ENCODE measurements around the gene GFPT1. TPM values are rescaled to one million over a fixed set of nuclear protein-coding genes. Genes with fewer than 3 reads are reported as not detected.

The GFPT1 gene
- total RNA-seq, 1 experiment from 2014 or later, result 20.7 TPM

DNA sequence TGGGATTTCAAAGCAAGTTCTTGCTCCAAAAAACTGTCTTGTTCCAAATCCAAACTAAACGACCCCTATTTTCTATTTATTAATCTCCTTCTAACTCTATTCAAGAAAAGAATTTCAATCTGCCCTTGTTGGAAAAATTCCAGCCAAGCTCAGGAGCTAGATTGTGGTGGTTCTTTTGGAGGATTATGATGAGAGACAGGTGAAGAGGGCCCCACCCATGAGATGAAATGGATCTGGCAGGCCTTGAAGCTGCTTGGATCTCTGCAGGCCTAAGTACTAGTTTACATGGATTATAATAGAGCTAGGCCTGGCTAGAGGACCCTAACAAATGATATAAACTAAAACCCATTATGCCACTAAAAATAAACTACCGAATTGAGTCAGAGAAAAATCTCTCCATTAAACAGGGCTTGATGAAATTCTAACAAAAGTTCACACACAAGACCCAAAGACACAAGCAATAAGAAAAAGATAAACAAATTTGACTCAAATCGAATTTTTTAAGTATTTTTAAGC is 101.6 kb downstream of the GFPT1 start:
- intact Hi-C loops (cut with micrococcal nuclease), result no loop called here
- CTCF ChIA-PET, result no interaction called here

DNA sequence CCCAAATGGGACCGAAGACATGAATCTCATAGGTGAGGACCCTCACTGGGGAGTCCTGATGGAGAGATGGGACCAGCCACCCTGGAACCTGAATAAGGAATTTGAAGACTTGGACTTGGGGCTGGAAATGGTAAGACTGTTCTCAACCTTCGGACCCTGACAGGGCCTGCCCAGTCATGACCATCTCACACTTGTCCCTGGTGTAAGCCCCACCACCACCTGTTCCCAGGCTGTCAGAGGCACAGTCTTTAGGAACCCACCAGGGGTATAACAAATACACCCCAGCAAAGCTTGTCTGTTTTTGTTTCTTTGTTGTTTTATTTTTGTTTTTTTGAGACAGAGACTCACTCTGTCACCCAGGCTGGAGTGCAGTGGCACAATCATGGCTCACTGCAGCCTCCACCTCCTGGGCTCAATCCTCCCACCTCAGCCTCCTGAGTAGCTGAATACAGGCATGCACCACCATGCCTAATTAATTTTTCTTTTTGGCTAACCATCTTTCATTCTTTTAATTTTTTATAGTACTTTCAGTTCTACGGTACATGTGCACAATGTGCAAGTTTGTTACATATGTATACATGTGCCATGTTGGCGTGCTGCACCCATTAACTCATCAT is 106.1 kb downstream of the GFPT1 start:
- Histone ChIP-seq H3K4me3 (ENCODE audit: low read length) (no peak overlapping the region), H3K27me3 (ENCODE audit: low read length) (no peaks in the 10 kb centered on the region), H3K9me2 (replicated peaks; ENCODE audit: low read length) (no peaks in the 10 kb centered on the region), H3K9me3 (ENCODE audit: low read length) (no peaks in the 10 kb centered on the region), H4K20me1 (ENCODE audit: low read length) (no peaks in the 10 kb centered on the region), H3K4me1 (ENCODE audit: insufficient read depth, low read length) (no peaks in the 10 kb centered on the region), H3F3A (ENCODE audit: low read length, unreplicated experiment) (no peaks in the 10 kb centered on the region), H3K36me3 (ENCODE audit: low read depth, low read length) (no peaks in the 10 kb centered on the region), H3K27ac (ENCODE audit: low read length) (no peak overlapping the region), H3K4me2 (ENCODE audit: low read length) (no peak overlapping the region), H2AFZ (ENCODE audit: low read length) (no peak overlapping the region), H3K79me2 (ENCODE audit: low read length) (no peaks in the 10 kb centered on the region), H3K9ac (ENCODE audit: low read length) (no peak overlapping the region)
- ATAC-seq, result no peak
- POLR2A ChIA-PET (ENCODE audit: unreplicated experiment), result no interaction called here
- intact Hi-C loops (cut with micrococcal nuclease), result no loop called here
- DNase-seq, result no peak
- TF ChIP-seq, protein P1, sequence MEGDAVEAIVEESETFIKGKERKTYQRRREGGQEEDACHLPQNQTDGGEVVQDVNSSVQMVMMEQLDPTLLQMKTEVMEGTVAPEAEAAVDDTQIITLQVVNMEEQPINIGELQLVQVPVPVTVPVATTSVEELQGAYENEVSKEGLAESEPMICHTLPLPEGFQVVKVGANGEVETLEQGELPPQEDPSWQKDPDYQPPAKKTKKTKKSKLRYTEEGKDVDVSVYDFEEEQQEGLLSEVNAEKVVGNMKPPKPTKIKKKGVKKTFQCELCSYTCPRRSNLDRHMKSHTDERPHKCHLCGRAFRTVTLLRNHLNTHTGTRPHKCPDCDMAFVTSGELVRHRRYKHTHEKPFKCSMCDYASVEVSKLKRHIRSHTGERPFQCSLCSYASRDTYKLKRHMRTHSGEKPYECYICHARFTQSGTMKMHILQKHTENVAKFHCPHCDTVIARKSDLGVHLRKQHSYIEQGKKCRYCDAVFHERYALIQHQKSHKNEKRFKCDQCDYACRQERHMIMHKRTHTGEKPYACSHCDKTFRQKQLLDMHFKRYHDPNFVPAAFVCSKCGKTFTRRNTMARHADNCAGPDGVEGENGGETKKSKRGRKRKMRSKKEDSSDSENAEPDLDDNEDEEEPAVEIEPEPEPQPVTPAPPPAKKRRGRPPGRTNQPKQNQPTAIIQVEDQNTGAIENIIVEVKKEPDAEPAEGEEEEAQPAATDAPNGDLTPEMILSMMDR (conservative IDR thresholded peaks at IDR 0.05; ENCODE audit: low read depth, low read length), result no peak
- TF ChIP-seq EZH2phosphoT487 (IDR thresholded peaks at IDR 0.05; ENCODE audit: borderline replicate concordance, low read length), result no peak
- CTCF ChIA-PET, result no interaction called here
- BruUV-seq (replicated peaks), result no TSS peak

More for the DNA sequence above, 101.6 kb downstream of the GFPT1 start:
- DNase-seq (no peak), ATAC-seq (no peak)
- no peaks in the 10 kb centered on the region for H3F3A ChIP-seq (ENCODE audit: low read length, unreplicated experiment)
- H3K9me3 ChIP-seq (ENCODE audit: low read length), result no peaks in the 10 kb centered on the region
- no peak overlapping the region for H3K4me2 ChIP-seq (ENCODE audit: low read length)
- no peak overlapping the region for H2AFZ ChIP-seq (ENCODE audit: low read length)
- H3K79me2 ChIP-seq (ENCODE audit: low read length), result no peaks in the 10 kb centered on the region
- no peak overlapping the region for H3K27ac ChIP-seq (ENCODE audit: low read length)
- POLR2A ChIA-PET (ENCODE audit: unreplicated experiment), result no interaction called here
- no peaks in the 10 kb centered on the region for H3K36me3 ChIP-seq (ENCODE audit: low read depth, low read length)
- H3K27me3 ChIP-seq (ENCODE audit: low read length), result no peaks in the 10 kb centered on the region
- no peaks in the 10 kb centered on the region for H4K20me1 ChIP-seq (ENCODE audit: low read length)
- no peaks in the 10 kb centered on the region for H3K4me1 ChIP-seq (ENCODE audit: insufficient read depth, low read length)
- TF ChIP-seq EZH2phosphoT487 (IDR thresholded peaks at IDR 0.05; ENCODE audit: borderline replicate concordance, low read length), result no peak
- H3K4me3 ChIP-seq (ENCODE audit: low read length), result no peak overlapping the region
- BruUV-seq (replicated peaks), result no TSS peak
- no peaks in the 10 kb centered on the region for H3K9me2 ChIP-seq (replicated peaks; ENCODE audit: low read length)
- no peak overlapping the region for H3K9ac ChIP-seq (ENCODE audit: low read length)

DNA sequence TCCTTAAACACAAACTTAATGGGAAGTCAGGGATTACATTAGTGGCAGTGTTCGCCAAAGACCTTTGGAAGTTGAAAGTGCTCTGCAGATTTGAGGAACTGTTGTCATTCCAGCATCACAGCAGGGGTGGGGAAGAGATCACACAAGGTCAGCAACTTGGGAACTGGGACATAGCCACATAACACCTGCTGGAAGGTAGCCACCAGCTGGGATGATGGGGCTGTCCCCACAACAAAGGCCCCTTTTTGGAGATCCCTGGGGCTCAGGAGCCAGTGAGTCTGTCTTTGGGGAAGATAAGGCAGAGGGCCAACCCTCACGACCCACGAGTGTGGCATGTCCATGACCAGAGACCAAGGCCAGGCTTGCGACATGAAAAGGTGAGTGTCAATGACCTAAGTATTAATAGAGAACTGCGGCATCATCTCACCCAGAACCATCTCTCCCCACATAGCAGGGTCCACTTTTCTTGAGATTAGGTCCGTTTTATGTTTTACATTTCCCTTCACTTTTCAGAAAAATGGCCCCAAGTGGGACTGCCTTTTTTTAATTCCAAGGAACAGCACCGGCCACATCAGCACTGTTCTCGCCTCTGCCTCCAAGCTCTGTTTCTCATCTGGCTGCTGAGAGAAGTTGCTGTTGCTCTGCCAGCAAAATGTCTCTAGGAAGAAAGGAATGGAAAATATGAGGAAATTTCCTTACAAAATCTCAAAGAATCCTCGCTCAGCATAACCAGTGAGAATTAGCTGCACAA is 106.9 kb downstream of the GFPT1 start:
- Histone ChIP-seq H3K9ac (ENCODE audit: low read length) (no peak overlapping the region), H2AFZ (ENCODE audit: low read length) (no peak overlapping the region), H3K27ac (ENCODE audit: low read length) (no peak overlapping the region), H4K20me1 (ENCODE audit: low read length) (no peaks in the 10 kb centered on the region), H3F3A (ENCODE audit: low read length, unreplicated experiment) (no peaks in the 10 kb centered on the region), H3K9me3 (ENCODE audit: low read length) (no peaks in the 10 kb centered on the region), H3K79me2 (ENCODE audit: low read length) (no peaks in the 10 kb centered on the region), H3K4me1 (ENCODE audit: insufficient read depth, low read length) (no peaks in the 10 kb centered on the region), H3K36me3 (ENCODE audit: low read depth, low read length) (no peaks in the 10 kb centered on the region), H3K27me3 (ENCODE audit: low read length) (no peaks in the 10 kb centered on the region), H3K9me2 (replicated peaks; ENCODE audit: low read length) (no peaks in the 10 kb centered on the region), H3K4me3 (ENCODE audit: low read length) (no peak overlapping the region), H3K4me2 (ENCODE audit: low read length) (no peak overlapping the region)
- BruUV-seq (replicated peaks), result no TSS peak
- ChIA-PET POLR2A (ENCODE audit: unreplicated experiment) (no interaction called here), CTCF (no interaction called here)
- intact Hi-C loops (cut with micrococcal nuclease), result no loop called here
- TF ChIP-seq EZH2phosphoT487 (IDR thresholded peaks at IDR 0.05; ENCODE audit: borderline replicate concordance, low read length) (no peak), EZH2 (IDR thresholded peaks at IDR 0.05; ENCODE audit: low read length, unreplicated experiment) (no peak)
- TF ChIP-seq, protein P1 (conservative IDR thresholded peaks at IDR 0.05; ENCODE audit: low read depth, low read length), result no peak
- ATAC-seq (no peak), DNase-seq (no peak)
